HG02981 (cell line): ENCODE results near the gene TMEM131.
"Not testable (repeated sequence)": the region's sequence is repeated elsewhere in the genome, so short reads cannot be mapped to it uniquely, and the experiment has no call there.

ENCODE experiments used
- ATAC-seq: cut with Tn5 transposase; IDR thresholded peaks from one replicate; pipeline ENCODE4 v1.9.1; 2021; ENCODE audit warnings: mild to moderate bottlenecking, moderate library complexity; ENCODE audit not compliant: unreplicated experiment

Gene TMEM131

DNA sequence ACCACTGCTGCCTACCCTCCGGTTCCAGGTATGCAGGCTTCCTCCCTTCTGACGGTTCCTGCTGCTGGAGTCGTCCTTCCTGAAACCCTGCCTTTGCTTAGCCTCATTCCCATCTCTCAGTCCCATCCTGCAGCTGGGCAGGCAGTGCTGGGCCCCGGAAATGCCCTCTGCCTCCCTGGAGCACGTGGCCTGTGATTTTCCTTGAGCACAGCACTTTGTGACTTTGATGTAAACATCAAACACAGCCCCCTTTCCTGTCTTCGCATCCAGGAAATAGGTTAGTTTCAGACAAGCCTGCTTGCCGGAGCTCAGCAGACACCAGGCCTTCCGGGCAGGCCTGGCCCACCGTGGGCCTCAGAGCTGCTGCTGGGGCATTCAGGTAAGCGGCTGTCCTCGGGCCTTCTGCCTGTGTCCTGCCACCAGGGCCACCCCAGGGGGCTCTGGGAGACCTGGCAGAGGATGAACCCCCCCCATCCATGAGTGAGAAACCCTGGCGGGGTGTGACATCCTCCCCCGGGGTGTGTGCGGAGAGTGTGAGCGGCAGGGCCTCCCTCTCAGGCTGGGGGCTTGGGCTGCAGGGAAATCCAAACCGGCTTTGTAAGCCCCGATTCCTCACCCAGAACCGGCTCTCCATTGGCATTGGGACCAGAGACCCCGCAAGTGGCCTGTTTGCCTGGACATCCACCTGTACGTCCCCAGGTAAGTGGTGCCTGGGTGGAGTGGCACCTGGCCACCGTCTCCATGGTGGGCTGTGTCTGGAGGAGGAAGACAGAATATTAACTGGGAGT lies 282.3 kb downstream of the TMEM131 start, which contains the start of gene ZAP70:
TSS of gene ZAP70 (plus strand) at position 281 of the 788 bp plus-strand sequence. CDS start 10,461 bp downstream, outside the sequence.
- ATAC-seq = no peak

DNA sequence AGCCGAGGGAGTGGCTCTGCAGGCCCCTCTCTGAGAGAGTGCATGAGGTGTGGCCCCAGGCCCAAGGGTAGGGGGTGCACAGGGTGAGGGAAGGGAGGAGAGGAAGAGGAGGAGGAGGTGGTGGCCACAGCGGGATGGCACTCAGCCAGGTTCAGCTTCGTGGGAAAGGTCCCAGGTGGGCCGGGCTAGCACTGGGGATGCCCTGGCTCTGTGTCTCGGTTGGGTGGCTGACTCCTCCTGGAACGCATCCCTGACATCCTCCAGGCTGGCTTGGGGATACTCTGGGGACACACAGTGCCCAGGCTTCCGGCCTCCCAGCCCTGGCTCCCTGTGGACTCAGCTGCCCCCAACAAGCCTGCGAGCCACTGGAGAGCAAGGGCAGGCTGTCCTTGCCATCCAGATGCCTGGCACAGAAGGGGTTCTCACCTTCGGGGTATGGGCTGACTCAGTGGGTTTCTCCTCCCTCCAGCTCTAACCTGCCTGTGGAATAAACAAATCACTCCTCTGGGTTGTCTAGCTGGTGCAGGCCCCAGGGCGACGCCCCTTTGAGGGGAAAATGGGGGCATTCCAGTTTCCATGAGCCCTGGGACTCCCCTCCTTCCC lies 283.0 kb downstream of the TMEM131 start:
- ATAC-seq = no peak

DNA sequence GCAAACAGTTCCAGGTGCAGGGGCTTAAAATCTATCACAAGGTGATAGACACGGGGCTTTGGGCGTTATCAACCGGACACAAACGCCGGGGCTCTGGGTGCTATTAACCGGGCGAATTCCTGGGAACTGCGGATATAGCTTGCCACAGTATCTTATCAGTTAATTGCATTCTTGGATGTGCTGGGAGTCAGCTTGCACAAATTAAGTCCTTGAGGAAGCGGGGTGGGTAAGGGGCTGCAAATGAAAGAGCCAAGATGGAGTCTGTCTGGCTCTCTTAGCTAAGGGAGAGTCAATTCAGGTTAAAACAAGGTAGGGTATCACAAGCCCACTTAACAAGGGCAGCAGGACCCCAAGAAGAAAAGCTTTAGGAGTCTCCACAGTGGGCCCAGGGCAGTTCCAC lies 283.6 kb downstream of the TMEM131 start:
- ATAC-seq = not testable (repeated sequence)

DNA sequence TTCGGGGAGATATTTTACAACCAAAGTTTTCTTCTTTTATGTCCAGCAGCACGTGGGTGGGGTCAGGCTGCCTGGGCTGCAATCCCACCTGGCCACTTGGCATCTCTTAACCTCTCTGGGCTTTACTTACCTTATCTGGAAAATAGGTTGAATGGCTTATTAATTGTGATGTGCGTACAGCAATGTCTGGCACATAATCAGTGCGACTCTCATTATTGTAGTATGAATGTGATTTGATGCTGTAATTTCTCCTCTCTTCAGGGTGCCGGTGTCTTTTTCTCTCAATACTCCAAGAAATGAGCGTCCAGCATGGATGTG lies 284.4 kb downstream of the TMEM131 start:
- no peak for ATAC-seq

DNA sequence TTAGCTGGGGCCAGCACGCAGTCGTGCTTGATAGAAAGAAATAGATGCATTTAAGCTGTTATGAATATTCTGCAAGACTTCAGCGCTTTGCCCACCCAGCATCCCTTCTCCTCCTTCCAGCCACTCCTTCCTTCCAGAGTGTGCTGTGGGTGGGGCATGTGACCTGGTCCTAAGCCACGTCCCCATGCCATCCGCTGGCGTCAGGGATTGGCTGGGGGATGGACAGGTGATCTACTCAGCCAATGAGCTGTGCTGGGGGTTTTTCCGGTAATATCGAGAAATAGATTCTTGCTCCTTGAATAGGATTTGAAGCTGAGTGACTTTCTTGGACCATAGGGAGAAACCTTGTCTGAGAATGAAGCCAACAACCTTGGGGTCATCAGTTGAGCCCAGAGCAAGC lies 287.1 kb downstream of the TMEM131 start:
- ATAC-seq = no peak

DNA sequence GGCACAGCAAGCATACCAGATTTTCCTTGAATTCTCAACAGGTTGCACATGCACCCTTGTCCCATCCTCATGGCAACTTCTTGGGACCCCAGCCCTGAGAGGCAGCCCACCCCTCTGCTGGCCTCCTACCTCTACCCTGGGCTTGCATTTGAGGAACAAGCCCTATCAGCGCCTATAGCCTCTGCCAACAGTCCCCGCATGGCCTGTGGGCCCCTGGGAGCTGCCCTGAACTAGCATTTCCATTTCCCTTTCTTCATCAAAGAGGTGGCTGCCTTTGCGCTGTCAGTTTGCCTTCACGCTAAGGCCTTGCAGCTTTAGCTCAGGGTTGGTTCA lies 287.7 kb downstream of the TMEM131 start:
- no peak for ATAC-seq

DNA sequence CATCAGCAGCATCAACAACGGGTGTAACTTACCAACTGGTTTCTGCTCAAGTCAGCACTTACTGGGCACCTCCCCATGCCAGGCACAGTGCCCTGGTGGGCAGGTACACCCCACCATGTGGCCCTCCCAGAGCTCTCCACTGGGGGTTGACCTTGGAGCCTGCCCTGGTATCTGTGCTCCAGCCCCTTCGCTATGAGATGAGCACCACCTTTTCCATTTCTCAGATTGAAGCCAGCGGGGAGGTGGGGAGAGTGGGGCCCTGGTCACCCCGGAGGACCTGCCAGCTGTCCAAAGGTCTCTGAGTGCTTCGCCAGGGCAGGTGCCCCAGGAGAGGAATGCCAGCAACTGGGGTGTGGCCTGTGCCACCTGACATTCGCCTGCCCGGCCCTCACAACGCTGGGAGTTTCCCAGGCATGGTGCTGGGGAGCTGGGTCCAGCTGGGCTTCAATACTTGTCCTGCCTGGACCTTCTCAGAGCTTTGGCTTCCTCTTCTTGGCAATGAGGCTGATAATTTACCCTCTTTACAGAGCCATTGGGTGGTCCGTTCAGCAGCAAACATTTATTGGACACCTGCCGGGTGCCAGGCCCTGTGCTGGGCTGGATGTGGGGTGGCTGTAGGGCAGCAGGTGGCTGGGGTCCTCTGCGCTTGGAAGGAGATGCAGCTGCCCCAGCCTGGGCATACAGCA lies 288.2 kb downstream of the TMEM131 start:
- ATAC-seq = no peak

DNA sequence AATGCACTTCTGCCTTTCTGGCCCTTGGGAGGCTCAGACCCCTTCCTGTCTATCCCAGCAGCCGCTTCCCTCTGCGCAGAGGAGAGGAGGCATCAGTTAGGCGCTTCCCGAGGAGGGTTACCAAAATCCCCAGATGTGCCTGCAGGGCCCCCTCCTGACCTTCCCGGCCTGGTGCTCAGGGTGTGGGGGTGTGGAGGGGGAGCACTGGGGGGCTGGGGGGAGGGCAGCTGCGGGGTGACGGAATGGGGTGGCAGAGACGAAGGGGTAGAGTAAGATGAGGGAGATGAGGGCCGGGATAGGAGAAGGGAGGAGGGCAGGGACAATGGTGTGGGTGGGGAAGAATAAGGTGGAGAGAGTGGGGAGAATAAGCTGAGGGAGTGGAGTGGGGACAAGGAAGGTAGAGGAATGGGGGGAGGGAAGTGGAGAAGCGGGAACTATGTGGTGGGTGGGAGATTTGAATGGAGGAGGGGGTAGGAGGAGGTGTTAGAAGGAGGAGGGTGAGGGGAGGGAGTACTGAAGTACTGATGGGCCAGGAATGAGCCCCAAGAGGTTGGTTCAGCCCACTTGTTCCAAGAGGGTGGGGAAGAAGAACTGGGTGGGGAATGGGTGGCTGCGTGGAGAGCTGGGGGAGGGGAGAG lies 288.9 kb downstream of the TMEM131 start:
- ATAC-seq = no peak
